Breast epithelium (tissue), 4 donors: ENCODE results near the gene MAGT1. TPM values are rescaled to one million over a fixed set of nuclear protein-coding genes. Genes with fewer than 3 reads are reported as not detected.

ENCODE experiments used
- DNase-seq, 2 donors: peaks; one replicate each; pipeline ENCODE4 v3.0.0-alpha.2; 2019; ENCODE audit warnings: low spot score in 2 of 2
- H3K27ac ChIP-seq, 2 donors: fragments of 200-600 bp; sonication (generic) in 1 of 2; one replicate each; pipeline ENCODE4 v1.5.1; 2016 to 2019; ENCODE audit warnings: mild to moderate bottlenecking in 1 of 2
- H3K27me3 ChIP-seq, 2 donors: fragments of 200-600 bp; sonication (generic) in 1 of 2; one replicate each; pipeline versions ENCODE4 v1.5.1 to v1.6.0; 2017 to 2019; ENCODE audit warnings: control low read depth in 1 of 2, mild to moderate bottlenecking in 1 of 2
- H3K36me3 ChIP-seq: fragments of 200-600 bp; one replicate; pipeline ENCODE4 v1.5.1; 2019
- H3K4me1 ChIP-seq, 2 donors: fragments of 200-600 bp; sonication (generic); one replicate each; pipeline ENCODE4 v1.5.1; 2016 to 2019; ENCODE audit warnings: control low read depth in 1 of 2
- H3K4me3 ChIP-seq, 3 donors: fragments of 200-600 bp; sonication (generic); 1 replicate in 2 of 3; 2 replicates in 1 of 3; pipeline ENCODE4 v1.5.1; 2016 to 2019; ENCODE audit warnings: mild to moderate bottlenecking in 3 of 3, moderate library complexity in 2 of 3
- H3K9me3 ChIP-seq, 2 donors: fragments of 200-600 bp; sonication (generic) in 1 of 2; one replicate each; pipeline ENCODE4 v1.5.1; 2016 to 2019; ENCODE audit warnings: control low read depth in 1 of 2
- CTCF ChIP-seq, 3 donors: fragments of 450-650 bp; IDR thresholded peaks; one replicate each; pipeline ENCODE4 v1.5.1; 2016 to 2017; ENCODE audit warnings: antibody characterized with exemption in 3 of 3, mild to moderate bottlenecking in 3 of 3, moderate library complexity in 3 of 3
- POLR2A ChIP-seq: fragments of 450-650 bp; IDR thresholded peaks from one replicate; pipeline ENCODE4 v1.6.1; 2016; ENCODE audit warnings: antibody characterized with exemption, mild to moderate bottlenecking, moderate library complexity
- POLR2AphosphoS5 ChIP-seq, 3 donors: sonication (generic); formaldehyde crosslinking; IDR thresholded peaks; one replicate each; pipeline ENCODE4 v1.6.1; 2017; ENCODE audit warnings: antibody characterized with exemption in 3 of 3
- intact Hi-C: fragments of 100-400 bp; cut with DNase I; formaldehyde crosslinking; loops from one replicate; pipeline ENCODE4 v1.15.1; 2023; ENCODE audit warnings: low total_unique reads
- total RNA-seq, 3 donors: library from RNA; depleted of rRNA; stranded (reverse); fragments of >200 nt; gene quantifications; one replicate each; pipeline ENCODE4 v1.1.0, GENCODE V29; 2016

The MAGT1 gene
- total RNA-seq, 3 donors from 2014 or later: 38.4 to 55.9 (median 54.7) TPM

- Histone ChIP-seq H3K4me1 (no peaks in the 10 kb centered on the region), H3K4me3 (peak overlapping the region; percentile 11 to 44 (median 30)), H3K27me3 (no peaks in the 10 kb centered on the region), H3K9me3 (no peaks in the 10 kb centered on the region), H3K36me3 (no peaks in the 10 kb centered on the region), H3K27ac (no peak overlapping the region)
- no peak for DNase-seq
- TF ChIP-seq CTCF (IDR thresholded peaks at IDR 0.05): no peak
- no peak for TF ChIP-seq POLR2AphosphoS5 (IDR thresholded peaks at IDR 0.05)
- no peak for TF ChIP-seq POLR2A
- intact Hi-C loops: no loop called here
Observed at GRCh38 chrX:77788050-77788449, 107.2 kb downstream of the MAGT1 start.

- Histone ChIP-seq H3K9me3 (no peaks in the 10 kb centered on the region), H3K36me3 (no peaks in the 10 kb centered on the region), H3K27ac (peak overlapping the region; percentile 94 to 95), H3K4me3 (peak overlapping the region; percentile 56 to 72 (median 62)), H3K27me3 (no peaks in the 10 kb centered on the region), H3K4me1 (no peaks in the 10 kb centered on the region)
- intact Hi-C loops: no loop called here
- TF ChIP-seq POLR2AphosphoS5 (IDR thresholded peaks at IDR 0.05) (no peak), POLR2A (no peak), CTCF (IDR thresholded peaks at IDR 0.05) (no peak)
- DNase-seq: no peak
Observed at GRCh38 chrX:77786365-77786680, 108.9 kb downstream of the MAGT1 start.

- DNase-seq: peak; percentile 58 to 60
- peak within 1 kb of the TSS; percentile 56 to 72 (median 62) for H3K4me3 ChIP-seq
- TF ChIP-seq POLR2AphosphoS5 (IDR thresholded peaks at IDR 0.05): peak; percentile 20 to 73 (median 56)
- TF ChIP-seq POLR2A: no peak
- TF ChIP-seq CTCF (IDR thresholded peaks at IDR 0.05): no peak
- H3K27ac ChIP-seq: peak within 1 kb of the TSS; percentile 94 to 95
- H3K27me3 ChIP-seq: no peaks in the 10 kb centered on the region
- no peaks in the 10 kb centered on the region for H3K36me3 ChIP-seq
- intact Hi-C loops: no loop called here
- no peaks in the 10 kb centered on the region for H3K9me3 ChIP-seq
- no peaks in the 10 kb centered on the region for H3K4me1 ChIP-seq
Observed at GRCh38 chrX:77785486-77786364, 109.5 kb downstream of the MAGT1 start, which contains the start of gene ATRX. TSS of gene ATRX (minus strand) at chrX:77786216. CDS start at chrX:77786001, 215 bp downstream.

- intact Hi-C loops: loop anchor here (1.0 kb wide), 1 partner anchor 10 kb away; no protein-coding TSS in a partner anchor
Observed at GRCh38 chrX:77779695-77780094, 115.5 kb downstream of the MAGT1 start.

More at GRCh38 chrX:77779695-77780094, 115.5 kb downstream of the MAGT1 start:
- Histone ChIP-seq H3K27ac (no peak overlapping the region), H3K4me1 (no peaks in the 10 kb centered on the region), H3K27me3 (peaks cover 0 to 4% of the 10 kb centered on the region in 2 donors), H3K36me3 (no peaks in the 10 kb centered on the region), H3K4me3 (no peak overlapping the region), H3K9me3 (no peaks in the 10 kb centered on the region)
- no peak for DNase-seq
- TF ChIP-seq POLR2A: no peak
- TF ChIP-seq CTCF (IDR thresholded peaks at IDR 0.05): no peak
- TF ChIP-seq POLR2AphosphoS5 (IDR thresholded peaks at IDR 0.05): no peak
